ENCODE data around the gene KAT8.
"Not testable (repeated sequence)": the region's sequence is repeated elsewhere in the genome, so short reads cannot be mapped to it uniquely, and the experiment has no call there.

KAT8 gene

DNA sequence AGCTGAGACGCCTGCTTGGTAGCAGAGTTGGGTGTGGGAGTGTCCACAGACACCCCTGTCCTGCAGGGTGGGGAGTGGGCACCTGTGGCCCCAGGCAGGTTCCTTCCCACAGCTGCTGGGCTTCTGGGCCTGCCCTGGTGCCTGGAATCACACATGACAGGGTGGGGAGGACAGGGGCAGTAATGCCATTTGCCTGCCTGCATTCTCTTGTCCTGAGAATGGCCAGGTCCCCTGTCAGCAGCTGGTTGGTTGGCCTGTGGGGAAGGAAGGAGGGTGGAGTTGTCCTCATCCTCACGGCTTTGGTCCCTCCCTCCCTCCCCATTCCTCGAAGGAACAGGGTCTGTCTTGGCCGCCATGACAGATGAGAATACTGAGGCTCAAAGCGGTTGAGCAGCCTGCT, 33.9 kb upstream of the KAT8 start:
- in situ Hi-C loops (cut with MboI; ENCODE audit: low sequenced_read_pairs) = no loop called here

DNA sequence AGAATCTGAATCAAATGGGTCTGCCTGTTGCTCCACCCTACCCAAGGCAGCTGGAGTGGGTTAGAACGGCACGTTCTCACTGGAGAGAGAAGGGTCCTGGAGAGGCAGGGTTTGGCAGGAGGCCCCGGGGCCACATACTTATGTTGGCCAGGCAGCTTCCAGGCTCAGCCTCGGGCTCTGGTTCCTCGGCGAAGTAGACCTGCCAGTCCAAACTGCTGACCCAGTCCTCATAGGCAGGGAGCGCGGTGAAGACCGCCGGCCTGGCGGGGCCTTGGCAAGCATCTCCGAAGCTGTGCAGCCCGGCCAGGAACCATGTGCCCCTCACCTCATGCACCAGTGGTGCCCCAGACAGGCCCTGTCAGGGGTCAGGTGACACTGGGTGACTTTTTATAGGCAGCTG, 33.5 kb upstream of the KAT8 start:
- in situ Hi-C loops (cut with MboI; ENCODE audit: low sequenced_read_pairs) = no loop called here

GRCh38 chr16:31084584-31085302, 32.7 kb upstream of the KAT8 start:
- in situ Hi-C loops (cut with MboI; ENCODE audit: low sequenced_read_pairs) = no loop called here

- in situ Hi-C loops (cut with MboI; ENCODE audit: low sequenced_read_pairs) = no loop called here
Observed at GRCh38 chr16:31085411-31085810, 32.1 kb upstream of the KAT8 start.

- in situ Hi-C loops (cut with MboI; ENCODE audit: low sequenced_read_pairs) = no loop called here
Observed at GRCh38 chr16:31085873-31086628, 31.4 kb upstream of the KAT8 start.

DNA sequence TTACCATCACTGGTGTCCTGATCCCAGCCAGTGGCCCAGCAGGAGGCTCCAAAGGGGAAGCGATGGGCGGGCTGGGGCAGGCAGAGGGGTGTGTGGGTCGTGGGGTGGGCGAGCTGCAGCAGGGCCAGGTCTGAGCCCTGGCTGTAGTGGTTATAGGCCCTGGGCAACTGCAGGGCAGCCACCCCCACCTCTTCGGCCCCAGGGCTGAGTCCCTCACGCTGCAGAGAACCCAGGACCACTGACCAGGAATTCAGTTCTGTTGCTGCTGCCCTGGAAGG, 30.9 kb upstream of the KAT8 start:
- in situ Hi-C loops (cut with MboI; ENCODE audit: low sequenced_read_pairs) = no loop called here

DNA sequence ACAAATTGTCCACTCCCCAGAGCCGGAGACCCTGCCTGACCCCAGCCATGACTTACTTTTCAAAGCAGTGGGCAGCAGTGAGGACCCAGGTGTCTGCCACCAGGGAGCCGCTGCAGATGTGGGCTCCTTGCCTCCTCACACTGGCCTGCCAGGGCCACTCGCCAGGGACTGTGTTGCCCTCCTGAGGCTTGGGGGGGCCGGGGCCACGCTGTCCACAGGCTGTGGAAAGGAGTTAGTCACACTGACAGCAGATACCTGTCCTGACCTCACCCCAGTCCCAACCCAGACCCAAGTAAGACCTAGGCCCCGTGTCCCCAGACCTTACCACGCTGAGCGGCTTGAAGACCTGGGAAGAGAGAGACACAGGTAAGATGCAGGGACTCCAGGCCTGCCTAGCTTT, 30.0 kb upstream of the KAT8 start:
- in situ Hi-C loops (cut with MboI; ENCODE audit: low sequenced_read_pairs) = no loop called here

DNA sequence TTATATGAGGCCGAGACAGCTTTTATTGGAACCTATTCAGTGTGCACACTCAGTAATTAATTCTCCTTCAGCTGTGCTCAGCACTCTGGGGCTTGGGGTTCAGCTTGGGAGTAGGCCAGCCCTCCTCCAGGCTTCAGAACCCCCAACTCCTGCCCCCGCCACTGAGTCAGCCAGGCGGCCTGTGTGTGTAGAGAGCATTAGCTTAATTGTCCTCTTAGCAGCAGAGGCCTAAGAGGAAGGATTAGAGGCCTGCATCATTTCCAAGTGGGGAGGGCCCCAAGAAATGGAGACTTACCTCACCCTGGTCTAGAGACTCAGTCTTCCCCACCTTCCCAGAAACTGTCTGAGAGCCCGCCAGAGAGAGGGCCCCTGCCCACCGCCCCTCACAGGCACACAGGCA, 29.5 kb upstream of the KAT8 start:
- in situ Hi-C loops (cut with MboI; ENCODE audit: low sequenced_read_pairs) = no loop called here

- in situ Hi-C loops (cut with MboI; ENCODE audit: low sequenced_read_pairs) = no loop called here
Observed at GRCh38 chr16:31088459-31089183, 28.8 kb upstream of the KAT8 start, which contains the start of gene PRSS53. TSS of gene PRSS53 (minus strand) at chr16:31088943. CDS start at chr16:31088809, 134 bp downstream.

- in situ Hi-C loops (cut with MboI; ENCODE audit: low sequenced_read_pairs) = no loop called here
Observed at GRCh38 chr16:31089199-31089598, 28.3 kb upstream of the KAT8 start.

- in situ Hi-C loops (cut with MboI; ENCODE audit: low sequenced_read_pairs) = no loop called here
Observed at GRCh38 chr16:31090540-31090939, 26.9 kb upstream of the KAT8 start.

DNA sequence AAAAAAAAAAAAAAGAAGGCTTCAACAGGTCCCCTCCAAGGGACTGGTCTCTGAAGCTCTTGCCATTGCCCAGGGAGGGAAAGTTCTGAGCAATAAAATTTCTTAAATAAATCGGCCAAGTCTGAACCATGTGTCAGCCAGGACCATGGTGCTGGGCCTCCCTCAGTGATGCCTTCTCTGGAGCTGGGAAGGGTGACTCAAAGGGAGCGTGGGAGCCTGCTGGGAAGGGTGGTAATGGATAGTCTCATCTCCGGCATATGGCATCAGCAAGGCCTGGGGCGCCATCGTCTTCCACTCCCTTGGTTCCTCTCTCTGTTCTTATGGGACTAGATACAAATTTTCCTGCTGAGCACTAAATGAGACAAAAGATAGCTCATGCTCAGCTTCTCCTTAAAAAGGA, 25.1 kb upstream of the KAT8 start:
- in situ Hi-C loops (cut with MboI; ENCODE audit: low sequenced_read_pairs) = no loop called here

DNA sequence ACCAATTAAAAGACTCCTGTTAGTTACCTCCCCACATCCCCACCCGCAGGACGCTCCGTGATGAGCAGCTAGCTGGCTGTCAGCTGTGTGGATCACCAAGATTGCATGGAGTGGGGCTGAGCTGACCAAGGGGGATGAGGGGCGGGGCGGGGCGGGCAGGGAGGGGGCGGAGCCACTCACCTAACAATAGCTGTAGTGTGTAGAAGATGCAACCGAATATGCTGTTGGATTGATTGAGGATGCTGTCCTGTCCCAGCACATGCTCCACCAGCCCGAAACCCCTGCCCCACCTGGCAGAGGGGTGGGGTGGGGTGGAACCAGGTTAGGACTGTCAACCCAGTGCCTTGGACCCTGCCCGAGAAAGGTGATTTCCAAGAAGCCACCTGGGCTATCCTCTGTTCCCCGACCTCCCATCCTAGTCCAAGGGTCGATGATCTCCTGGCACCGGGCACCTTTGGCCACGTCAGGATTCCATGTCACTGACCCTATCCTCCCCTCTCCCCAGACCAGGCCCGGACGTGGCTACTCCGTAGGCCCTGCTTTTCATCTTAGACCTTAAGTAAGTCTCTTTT, 24.2 kb upstream of the KAT8 start:
- in situ Hi-C loops (cut with MboI; ENCODE audit: low sequenced_read_pairs) = no loop called here

- in situ Hi-C loops (cut with MboI; ENCODE audit: low sequenced_read_pairs) = no loop called here
Observed at GRCh38 chr16:31094088-31094423, 23.4 kb upstream of the KAT8 start.

DNA sequence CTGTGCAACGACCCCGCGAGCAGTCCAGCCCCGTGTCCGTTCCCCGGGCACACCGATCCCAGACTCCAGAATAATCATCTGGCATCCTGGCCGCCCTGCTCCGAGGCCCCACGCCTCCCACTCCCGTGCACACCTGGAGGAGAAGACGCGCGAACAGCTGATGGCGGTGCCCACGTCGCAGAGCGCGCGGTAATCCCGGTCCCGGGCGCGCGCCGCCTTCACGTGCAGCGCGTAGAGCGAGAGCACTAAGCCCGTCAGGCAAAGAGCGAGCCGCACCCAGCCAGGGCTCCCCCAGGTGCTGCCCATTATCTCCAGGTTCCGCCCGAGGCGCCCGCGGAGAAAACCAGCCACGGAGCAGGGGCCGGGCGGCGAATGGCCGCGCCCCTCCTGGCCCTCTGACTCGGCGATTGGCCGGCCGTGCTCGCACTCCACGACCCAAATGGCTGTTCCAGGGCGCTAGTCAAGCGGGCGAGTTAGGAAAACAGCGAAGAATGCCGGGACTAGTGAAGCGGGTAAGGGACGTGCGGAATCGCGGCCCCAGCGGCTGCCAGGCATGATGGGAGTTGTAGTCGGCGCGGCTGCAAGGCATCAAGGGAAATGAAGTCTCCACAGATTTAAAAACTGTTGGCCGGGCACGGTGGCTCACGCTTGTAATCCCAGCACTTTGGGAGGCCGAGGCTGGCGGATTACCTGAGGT, 22.9 kb upstream of the KAT8 start, which contains the start of gene VKORC1:
TSS of gene VKORC1 (minus strand) at position 374 of the 697 bp plus-strand sequence. CDS start at position 306, 68 bp downstream.
- in situ Hi-C loops (cut with MboI; ENCODE audit: low sequenced_read_pairs) = no loop called here

DNA sequence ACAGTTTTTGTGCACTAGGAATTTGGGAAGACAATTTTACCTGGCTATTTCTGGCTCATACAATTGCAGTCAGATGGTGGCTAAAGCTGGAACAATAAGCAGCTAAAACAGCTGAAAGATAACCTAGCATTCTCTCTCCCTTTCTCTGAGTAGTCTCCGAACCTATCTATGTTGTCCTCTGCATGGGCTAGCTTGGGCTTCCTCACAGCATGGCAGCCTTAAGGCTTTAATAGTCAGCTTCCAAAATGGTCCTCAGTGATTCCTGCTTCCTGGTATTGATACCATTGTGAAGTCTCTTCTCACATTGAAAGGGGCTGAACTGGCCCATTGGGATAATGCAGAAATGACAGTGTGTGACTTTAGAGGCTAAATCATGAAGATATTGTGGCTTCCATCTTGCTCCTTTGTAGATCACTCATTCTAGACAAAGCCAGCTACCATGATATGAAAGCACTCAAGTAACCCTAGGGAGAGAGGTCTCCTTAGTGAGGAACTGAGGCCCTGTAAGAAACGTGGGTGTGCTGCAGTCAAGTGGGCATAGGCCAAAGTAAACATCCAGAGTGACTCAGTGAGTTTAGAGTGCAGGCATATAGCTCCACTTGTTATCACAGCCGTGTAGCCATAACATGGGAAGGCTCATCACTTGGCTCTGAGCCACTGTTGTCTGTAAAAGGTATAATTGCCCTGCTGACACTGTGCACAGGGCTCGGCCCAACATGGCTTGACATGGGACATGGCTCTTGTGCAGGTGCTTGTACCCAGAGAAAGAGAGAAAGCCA, 17.4 kb upstream of the KAT8 start:
- in situ Hi-C loops (cut with MboI; ENCODE audit: low sequenced_read_pairs) = no loop called here

- in situ Hi-C loops (cut with MboI; ENCODE audit: low sequenced_read_pairs) = not testable (repeated sequence)
Observed at GRCh38 chr16:31100876-31101641, 16.4 kb upstream of the KAT8 start.

GRCh38 chr16:31105677-31106213, 11.7 kb upstream of the KAT8 start:
- in situ Hi-C loops (cut with MboI; ENCODE audit: low sequenced_read_pairs) = no loop called here

Data from HL-60/S4 (cell line).